HG02852 (cell line): Measurements from ENCODE around the gene MGME1.
A peak's percentile ranks its signal among the peaks of the same experiment; 100 is the strongest.

ENCODE experiments used
- ATAC-seq: cut with Tn5 transposase; IDR thresholded peaks from one replicate; pipeline ENCODE4 v1.9.1; 2021; ENCODE audit warnings: mild to moderate bottlenecking, moderate library complexity; ENCODE audit not compliant: unreplicated experiment

The MGME1 gene

GRCh38 chr20:17992224-17992637 is 23.4 kb downstream of the MGME1 start:
- ATAC-seq: no peak

- no peak for ATAC-seq
Measured at GRCh38 chr20:17992847-17993513, 24.2 kb downstream of the MGME1 start.

DNA sequence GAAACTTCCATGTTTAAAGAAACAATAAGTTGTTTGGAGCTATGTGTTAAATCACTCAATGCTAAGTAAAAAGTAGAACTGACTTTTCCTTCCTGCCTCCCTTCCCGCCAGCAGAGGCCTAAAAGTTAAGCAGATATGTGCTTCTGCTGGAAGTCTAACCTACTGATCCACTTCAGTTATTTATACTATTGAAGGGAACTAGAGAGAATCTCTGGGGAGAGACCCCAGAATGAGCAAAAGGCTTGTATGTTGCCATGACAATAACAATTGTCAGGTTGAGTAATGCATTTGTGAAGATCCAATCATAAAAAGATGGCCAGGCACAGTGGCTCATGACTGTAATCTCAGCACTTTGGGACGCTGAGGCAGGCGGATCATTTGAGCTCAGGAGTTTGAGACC is 24.7 kb downstream of the MGME1 start:
- no peak for ATAC-seq

- peak; percentile 37 for ATAC-seq
Measured at GRCh38 chr20:17995967-17996819, 27.4 kb downstream of the MGME1 start.

DNA sequence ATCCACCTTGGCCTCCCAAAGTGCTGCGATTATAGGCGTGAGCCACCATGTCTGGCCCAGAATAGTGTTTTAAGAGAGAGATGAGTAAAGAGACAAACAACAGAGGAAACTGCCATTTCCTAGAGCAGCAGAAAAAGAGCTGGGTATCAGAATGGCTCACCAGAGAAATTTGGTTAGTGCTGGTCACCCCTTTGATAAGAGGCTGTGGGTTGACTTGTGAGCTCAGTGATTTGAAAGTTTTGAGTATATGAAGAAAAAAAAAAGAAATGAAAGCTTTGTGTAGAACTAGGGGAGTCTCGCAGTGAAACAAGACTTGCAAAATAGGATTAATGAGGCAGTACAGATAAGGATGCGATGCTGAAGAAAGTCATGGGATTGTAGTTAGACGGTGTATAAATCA is 29.6 kb downstream of the MGME1 start:
- no peak for ATAC-seq

GRCh38 chr20:17999566-17999965 is 30.7 kb downstream of the MGME1 start:
- no peak for ATAC-seq

GRCh38 chr20:18001131-18001921 is 32.5 kb downstream of the MGME1 start:
- no peak for ATAC-seq

DNA sequence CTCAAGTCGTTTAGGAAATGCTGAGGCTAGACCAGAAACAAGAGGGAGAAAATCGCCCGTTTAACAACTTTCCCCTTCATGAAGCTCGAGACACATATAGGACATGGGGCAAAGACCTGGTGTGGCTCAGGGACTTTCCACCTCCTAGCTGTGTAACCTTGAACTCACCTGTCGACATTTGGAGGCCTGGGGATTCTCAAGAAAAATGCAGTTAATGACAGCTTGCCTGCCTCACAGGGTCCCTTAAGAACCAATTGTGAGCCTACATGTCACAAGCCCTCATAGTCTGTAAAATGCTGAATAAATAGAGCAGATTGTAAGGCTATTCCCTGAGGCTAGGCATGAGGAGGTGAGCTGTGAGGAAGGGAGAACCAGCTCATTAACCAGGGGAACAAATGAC is 35.1 kb downstream of the MGME1 start:
- peak; percentile 49 for ATAC-seq

GRCh38 chr20:18004384-18005031 is 35.7 kb downstream of the MGME1 start:
- no peak for ATAC-seq

DNA sequence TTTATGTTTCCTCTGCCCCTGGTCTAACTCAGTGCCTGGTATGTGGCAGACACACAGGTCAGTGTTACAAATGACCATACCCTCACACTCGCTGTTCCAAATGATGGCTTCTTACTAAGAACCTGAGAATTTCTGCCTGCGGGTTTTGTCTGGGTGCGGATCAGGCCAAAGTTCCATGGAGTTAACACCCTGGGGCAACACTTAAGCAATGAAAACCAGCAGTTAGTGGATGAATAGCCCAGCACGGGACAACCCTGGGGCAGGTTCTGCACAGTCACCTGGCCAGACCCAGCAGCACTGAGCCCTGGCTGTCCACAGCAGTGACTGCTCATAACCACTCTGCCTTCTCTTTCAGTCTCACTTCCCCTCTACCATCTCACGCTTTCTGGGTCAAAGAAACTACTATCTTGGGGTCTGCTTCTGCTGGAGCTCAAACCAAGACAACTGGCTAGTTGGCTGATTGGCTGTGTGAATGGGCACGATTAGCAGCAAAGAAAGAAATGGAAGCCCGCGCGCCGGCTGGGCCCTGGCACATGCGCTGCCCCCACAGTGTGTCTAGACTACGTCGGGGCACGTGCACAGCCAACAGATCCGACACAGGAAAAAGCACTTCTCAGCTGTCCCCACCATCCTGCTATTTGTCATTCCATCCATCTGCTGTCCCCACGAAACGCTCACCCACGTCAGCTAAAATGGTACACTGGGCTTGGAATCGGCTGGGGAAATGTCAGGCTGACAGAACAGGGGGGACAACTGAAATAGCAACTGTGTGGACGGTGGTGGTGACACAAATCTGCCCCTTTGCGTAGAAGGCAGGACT is 36.6 kb downstream of the MGME1 start:
- ATAC-seq: peak; percentile 87

DNA sequence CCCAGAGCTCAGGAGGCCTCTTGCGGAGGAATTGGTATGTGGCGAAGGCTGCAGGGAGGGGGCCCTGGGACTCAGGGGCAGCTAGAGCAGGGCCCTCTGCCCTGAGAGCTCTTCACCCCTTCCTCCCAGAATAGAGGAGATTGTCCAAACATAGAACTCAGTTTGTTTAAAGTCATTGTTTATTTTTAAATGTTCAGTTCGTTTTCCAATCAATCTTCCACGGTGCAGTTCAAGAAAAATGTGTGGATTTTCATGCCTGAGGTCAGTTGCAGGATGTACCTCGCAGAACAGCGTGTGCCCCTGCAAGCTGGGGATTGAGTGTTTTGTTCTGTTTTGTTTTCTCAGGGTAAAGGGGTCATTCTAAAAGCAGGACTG is 37.2 kb downstream of the MGME1 start:
- ATAC-seq: no peak

DNA sequence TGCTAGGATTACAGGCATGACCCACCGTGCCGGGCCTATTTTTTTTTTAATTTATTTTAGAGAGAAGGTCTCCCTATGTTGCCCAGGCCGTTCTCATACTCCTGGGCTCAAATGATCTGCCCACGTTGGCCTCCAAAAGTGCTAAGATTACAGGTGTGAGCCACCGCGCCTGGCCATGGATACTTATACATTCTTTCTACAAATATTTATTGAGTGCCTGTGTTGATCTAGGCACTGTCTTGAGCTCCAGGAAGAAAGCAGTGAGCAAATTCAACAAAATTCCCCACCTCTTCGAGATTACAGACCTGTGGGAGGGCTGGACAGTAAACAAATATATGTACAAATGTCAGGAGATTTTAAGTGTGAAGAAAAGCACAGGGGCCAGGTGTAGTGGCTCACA is 37.9 kb downstream of the MGME1 start:
- ATAC-seq: no peak

GRCh38 chr20:18007534-18008292 is 38.9 kb downstream of the MGME1 start:
- ATAC-seq: no peak

GRCh38 chr20:18009116-18009515 is 40.3 kb downstream of the MGME1 start:
- no peak for ATAC-seq

DNA sequence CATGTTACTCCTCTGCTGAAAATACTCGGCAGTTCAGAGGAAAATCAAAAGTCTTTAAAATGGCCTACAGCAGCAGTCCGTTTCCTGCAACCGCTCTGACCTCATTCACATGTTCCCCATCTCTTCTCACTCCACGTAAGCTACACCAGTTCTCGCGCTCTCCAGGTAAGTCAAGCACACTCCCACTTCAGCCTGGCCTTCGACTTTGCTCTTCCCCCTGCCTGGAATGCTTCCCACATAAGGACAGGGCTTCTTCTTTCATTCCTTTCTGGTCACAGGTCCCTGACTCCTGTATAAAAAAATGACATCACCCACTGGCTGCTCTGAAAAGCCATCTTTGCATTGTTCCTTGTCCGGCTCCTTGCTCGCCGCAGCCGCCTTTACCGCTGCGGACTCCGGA is 42.7 kb downstream of the MGME1 start:
- no peak for ATAC-seq

DNA sequence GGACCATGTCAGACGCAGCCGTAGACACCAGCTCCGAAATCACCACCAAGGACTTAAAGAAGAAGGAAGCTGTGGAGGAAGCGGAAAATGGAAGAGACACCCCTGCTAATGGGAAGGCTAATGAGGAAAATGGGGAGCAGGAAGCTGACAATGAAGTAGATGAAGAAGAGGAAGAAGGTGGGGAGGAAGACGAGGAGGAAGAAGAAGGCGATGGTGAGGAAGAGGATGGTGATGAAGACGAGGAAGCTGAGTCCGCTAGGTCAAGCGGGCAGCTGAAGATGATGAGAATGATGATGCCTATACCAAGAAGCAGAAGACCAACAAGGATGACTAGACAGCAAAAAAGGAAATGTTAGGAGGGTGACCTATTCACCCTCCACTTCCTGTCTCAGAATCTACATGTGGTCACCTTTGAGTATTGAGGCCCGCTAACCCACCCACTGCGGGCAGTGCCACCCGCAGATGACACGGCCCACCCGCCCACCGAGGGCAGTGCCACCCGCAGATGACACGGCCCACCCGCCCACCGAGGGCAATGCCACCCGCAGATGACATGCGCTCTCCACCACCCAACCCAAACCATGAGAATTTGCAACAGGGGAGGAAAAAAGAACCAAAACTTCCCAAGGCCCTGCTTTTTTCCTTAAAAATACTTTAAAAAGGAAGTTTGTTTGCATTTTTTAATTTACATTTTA is 43.3 kb downstream of the MGME1 start:
- no peak for ATAC-seq

- ATAC-seq: no peak
Measured at GRCh38 chr20:18012901-18013300, 44.1 kb downstream of the MGME1 start.

DNA sequence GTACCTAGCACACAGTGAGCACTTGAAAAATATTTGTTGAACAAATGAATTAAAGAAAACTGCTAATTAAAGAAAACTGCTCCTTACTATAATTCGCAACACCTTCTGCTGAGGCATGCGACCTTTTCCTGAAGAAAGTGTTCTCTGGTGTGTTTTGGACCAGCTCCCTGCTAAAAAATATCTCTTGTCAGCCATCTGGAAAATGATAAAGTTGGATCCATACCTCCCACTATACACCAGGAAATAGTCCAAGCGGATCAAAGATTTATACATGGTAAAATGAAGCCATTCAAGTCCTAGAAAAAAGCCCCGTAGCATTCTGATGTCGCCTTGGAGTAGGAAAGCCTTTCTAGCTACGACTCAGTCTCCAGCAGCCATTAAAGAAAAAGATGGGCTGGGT is 45.6 kb downstream of the MGME1 start:
- no peak for ATAC-seq

DNA sequence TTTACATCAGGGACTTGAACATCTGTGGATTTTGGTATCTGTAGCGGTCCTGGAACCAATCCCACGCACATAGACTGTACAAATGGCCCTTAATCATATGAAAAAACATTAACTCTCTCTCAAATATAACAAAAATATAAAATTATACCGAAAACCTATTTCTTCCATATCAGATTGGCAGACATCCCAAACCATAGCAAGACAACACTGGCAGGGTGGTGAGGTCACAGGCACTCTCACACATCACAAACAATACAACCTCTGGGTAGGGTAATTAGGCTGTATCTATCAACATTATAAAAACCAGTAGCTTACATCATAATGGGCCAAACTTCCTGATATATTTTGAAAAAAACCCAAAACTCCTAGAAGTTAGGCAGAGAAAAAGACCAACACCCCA is 48.0 kb downstream of the MGME1 start:
- ATAC-seq: no peak
